Measurements from ENCODE around the gene ICA1.
"Not testable (repeated sequence)": the region's sequence is repeated elsewhere in the genome, so short reads cannot be mapped to it uniquely, and the experiment has no call there.

Gene ICA1

GRCh38 chr7:8246020-8246419, 15.9 kb downstream of the ICA1 start:
- DNase-seq (ENCODE audit: low spot score) = no peak
- TF ChIP-seq, protein P1, sequence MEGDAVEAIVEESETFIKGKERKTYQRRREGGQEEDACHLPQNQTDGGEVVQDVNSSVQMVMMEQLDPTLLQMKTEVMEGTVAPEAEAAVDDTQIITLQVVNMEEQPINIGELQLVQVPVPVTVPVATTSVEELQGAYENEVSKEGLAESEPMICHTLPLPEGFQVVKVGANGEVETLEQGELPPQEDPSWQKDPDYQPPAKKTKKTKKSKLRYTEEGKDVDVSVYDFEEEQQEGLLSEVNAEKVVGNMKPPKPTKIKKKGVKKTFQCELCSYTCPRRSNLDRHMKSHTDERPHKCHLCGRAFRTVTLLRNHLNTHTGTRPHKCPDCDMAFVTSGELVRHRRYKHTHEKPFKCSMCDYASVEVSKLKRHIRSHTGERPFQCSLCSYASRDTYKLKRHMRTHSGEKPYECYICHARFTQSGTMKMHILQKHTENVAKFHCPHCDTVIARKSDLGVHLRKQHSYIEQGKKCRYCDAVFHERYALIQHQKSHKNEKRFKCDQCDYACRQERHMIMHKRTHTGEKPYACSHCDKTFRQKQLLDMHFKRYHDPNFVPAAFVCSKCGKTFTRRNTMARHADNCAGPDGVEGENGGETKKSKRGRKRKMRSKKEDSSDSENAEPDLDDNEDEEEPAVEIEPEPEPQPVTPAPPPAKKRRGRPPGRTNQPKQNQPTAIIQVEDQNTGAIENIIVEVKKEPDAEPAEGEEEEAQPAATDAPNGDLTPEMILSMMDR (IDR thresholded peaks at IDR 0.05; ENCODE audit: extremely low read depth, insufficient read depth, missing control alignments) = no peak
- in situ Hi-C loops (cut with MboI; ENCODE audit: low pct_unique_long_range_greater_than_20kb, low sequenced_read_pairs, unreplicated experiment) = no loop called here

GRCh38 chr7:8245032-8245431, 16.9 kb downstream of the ICA1 start:
- in situ Hi-C loops (cut with MboI; ENCODE audit: low pct_unique_long_range_greater_than_20kb, low sequenced_read_pairs, unreplicated experiment); DNase-seq (ENCODE audit: low spot score): not testable (repeated sequence)

GRCh38 chr7:8243059-8243458, 18.9 kb downstream of the ICA1 start:
- DNase-seq (ENCODE audit: low spot score); in situ Hi-C loops (cut with MboI; ENCODE audit: low pct_unique_long_range_greater_than_20kb, low sequenced_read_pairs, unreplicated experiment): not testable (repeated sequence)

GRCh38 chr7:8239702-8240362, 22.1 kb downstream of the ICA1 start:
- DNase-seq (ENCODE audit: low spot score); in situ Hi-C loops (cut with MboI; ENCODE audit: low pct_unique_long_range_greater_than_20kb, low sequenced_read_pairs, unreplicated experiment): not testable (repeated sequence)

DNA sequence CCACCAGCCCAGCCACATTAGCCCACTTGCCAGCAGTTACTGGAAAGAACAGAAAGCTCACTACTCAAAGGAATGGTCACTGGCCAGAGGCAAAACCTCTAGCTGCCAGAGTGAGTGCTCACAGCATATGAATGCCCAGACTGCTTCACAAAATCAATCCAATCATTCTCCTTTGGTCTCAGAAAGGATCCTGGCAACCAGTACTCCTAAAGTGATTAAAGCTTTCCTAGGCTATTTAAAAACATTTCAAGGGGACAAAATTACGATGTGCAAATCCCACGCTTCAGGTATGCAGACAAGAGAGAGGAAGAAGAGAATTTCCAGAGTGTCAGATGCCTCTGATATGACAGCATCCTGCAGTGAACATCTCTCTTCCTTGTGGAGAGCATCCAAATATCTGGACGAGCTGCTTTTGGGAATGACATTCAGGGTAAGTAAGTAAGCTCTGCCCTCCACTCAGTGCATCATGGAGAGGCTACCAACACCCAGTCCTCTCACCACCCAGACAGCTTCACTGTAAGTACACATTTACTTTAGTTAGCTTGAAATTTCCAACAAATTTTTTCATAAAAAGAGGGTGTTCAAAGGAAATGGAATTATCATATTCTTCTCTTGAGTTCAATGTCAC, 25.1 kb downstream of the ICA1 start:
- no peak for DNase-seq (ENCODE audit: low spot score)
- TF ChIP-seq, protein P1 (IDR thresholded peaks at IDR 0.05; ENCODE audit: extremely low read depth, insufficient read depth, missing control alignments) = no peak
- in situ Hi-C loops (cut with MboI; ENCODE audit: low pct_unique_long_range_greater_than_20kb, low sequenced_read_pairs, unreplicated experiment) = no loop called here

DNA sequence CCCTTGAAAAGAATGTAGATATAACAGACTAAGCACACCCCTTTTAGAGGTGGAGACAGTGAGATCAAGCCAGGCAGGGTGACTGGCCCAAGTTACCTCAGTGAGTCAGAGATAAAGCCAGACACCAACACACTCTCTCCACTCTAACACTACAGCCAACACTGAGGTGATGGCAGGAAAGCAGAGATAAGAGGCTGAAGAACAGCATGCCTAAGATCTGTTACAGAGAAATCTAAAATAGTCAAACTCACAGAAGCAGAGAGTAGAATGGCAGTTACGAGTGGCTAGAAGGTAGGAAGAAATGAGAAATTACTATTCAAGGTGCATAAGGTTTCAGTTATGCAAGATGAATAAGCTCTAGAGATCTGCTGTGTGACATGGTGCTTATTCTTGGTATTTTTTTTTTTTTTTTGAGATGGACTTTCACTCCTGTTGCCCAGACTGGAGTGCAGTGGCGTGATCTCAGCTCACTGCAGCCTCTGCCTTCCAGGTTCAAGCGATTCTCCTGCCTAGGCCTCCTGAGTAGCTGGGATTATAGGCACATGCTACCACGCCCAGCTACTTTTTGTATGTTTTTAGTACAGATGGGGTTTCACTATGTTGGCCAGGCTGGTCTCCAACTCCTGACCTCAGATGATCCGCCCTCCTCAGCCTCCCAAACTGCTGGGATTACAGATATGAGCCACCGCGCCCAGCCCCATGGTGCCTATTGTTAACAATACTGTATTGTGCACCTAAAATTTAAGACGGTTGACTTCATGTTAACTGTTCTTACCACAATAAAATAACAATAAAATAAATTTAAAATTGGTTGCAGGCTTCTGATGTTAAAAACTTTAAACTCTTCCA, 28.7 kb downstream of the ICA1 start:
- in situ Hi-C loops (cut with MboI; ENCODE audit: low pct_unique_long_range_greater_than_20kb, low sequenced_read_pairs, unreplicated experiment) = no loop called here
- no peak for DNase-seq (ENCODE audit: low spot score)

DNA sequence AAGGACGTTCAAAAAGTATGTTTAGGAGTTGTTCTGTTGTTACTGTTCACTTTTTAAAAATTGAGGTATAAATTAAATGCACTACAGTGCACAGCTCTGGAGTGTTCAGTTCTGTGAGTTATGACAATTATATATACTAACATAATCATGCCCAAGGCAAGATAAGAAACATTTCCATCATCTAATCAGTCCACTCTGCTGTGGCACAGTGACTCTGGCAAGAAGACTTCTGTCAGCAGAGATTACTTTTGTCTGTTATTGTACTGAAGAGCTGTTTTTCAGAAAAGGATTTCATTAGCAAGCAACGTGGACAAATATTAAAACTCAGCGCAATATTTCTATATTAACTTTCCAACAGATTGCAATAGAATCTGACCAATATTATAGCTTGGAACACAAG, 32.0 kb downstream of the ICA1 start:
- TF ChIP-seq, protein P1 (IDR thresholded peaks at IDR 0.05; ENCODE audit: extremely low read depth, insufficient read depth, missing control alignments) = no peak
- in situ Hi-C loops (cut with MboI; ENCODE audit: low pct_unique_long_range_greater_than_20kb, low sequenced_read_pairs, unreplicated experiment) = no loop called here
- DNase-seq (ENCODE audit: low spot score) = no peak

More for the DNA sequence above, 28.7 kb downstream of the ICA1 start:
- TF ChIP-seq, protein P1 (IDR thresholded peaks at IDR 0.05; ENCODE audit: extremely low read depth, insufficient read depth, missing control alignments) = no peak
